HG02588 (cell line): ENCODE data around the gene GRPEL2.

ENCODE experiments used
- ATAC-seq: cut with Tn5 transposase; IDR thresholded peaks from one replicate; pipeline ENCODE4 v1.9.1; 2021; ENCODE audit warnings: mild to moderate bottlenecking, moderate library complexity; ENCODE audit not compliant: unreplicated experiment

Gene GRPEL2, protein sequence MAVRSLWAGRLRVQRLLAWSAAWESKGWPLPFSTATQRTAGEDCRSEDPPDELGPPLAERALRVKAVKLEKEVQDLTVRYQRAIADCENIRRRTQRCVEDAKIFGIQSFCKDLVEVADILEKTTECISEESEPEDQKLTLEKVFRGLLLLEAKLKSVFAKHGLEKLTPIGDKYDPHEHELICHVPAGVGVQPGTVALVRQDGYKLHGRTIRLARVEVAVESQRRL

DNA sequence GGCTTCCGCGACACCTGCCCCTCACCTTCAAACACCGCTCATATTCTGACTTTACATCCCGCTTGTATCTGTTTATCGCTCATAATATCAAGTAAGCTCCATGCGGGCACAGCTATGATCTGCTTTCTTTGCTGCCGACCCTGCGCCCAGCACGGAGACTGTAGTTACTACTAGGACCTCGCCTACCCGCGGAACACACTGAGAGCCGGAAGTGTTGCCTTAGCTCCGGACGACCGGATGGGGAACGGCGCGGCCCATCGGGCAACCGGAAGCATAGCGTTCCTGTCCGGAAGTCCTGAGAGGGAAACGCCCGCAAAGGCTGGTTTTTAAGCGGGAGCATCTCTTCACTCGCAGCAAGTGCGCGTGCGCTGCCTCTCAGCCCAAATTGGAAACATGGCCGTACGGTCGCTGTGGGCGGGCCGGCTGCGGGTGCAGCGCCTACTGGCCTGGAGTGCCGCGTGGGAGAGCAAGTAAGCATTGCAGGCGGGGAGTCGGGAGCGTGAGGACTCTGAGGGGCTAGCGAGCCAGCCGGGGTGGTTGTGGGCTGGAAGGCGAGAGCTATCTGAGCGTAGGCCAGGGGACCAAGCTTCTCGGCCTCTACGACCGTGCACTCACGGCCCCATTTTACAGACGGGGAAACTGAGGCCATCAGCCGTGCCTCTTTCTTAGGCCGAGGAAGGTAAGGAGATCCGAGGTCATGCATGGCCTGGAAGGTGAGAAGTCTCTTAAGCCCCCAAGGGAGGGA, at the start of gene GRPEL2:
GRPEL2 (plus strand) TSS at position 353 of the 745 bp plus-strand sequence; CDS start at position 394, 41 bp downstream.
- peak; percentile 97 for ATAC-seq

DNA sequence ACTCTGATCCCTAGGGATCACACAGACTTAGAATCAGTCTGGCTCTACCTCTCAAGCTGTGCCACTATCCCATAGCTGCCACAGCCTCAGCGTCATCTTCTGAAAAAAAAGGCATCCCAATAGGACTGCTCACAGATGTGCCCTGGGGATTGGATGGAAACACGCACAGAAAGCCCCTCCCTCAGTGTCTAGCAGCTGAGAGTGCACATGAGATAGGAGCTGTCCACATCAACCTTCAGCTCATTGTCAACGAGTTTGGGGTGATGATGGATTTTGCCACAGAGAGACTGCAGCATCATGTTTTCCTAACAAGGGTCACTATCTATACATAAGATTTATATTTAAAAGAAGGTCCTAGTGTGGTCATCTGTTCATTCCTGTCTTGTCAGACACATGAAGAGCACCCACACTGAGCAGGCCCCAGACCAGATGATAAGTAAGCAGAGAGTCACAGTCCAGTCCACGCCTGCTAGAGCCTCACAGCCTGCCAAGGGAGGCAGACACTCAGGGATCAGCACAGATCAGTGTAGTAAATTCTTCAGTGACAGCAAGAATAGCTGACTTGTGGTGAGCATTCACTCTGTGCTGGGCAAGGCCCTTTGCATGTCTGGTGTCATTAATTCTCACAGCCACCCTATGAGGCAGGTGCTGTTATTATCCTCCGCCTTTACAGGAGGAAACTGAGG, 47.8 kb upstream of the GRPEL2 start:
- no peak for ATAC-seq

DNA sequence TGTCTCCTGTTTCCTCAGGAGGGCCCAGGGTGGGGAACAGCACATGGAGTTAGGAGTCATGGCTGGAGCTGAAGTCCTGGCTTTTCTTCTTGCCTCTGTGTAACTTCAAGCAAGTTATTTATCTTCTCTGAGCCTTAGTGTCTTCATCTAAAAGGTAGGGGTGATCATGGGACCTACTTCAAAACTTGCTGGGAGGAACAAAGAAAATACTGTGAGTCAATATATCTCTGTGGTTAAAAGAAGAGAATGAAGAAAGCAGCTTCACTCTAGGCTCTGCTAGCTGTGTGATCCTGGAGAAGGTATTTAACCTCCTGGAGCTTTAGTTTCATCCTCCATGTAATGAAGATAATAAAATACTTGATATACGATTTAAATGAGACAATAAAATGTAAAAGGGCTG, 47.1 kb upstream of the GRPEL2 start:
- no peak for ATAC-seq

DNA sequence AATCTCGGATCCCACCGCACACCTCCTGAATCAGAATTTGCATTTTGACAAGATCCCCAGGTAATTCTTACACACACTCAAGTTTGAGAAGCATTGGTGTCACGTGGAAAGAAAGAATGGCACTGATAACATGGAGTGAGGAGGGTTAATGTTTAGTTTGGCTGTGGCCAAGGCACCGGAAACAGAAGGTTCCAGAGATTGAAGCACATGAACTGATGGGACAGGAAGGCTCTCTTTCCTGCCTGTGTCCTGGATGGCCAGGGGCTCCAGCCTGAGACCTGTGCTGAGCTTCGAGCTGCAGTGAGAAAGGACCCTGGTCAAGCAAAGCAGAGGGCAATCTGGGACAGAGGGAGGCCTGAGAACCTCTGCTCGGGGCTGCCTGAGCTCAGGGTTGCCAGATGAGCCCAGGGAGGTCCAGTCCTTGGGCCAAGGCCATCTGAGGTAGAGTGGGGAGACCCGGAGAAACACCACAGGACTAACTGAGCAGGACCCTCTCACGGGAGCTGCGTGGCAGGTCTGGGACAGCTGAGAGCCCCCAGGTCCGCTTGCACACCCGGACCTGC, 46.4 kb upstream of the GRPEL2 start:
- no peak for ATAC-seq

- ATAC-seq: no peak
Measured at GRCh38 chr5:149299451-149300054, 45.7 kb upstream of the GRPEL2 start.

GRCh38 chr5:149300441-149300840, 44.9 kb upstream of the GRPEL2 start:
- ATAC-seq: no peak

- no peak for ATAC-seq
Measured at GRCh38 chr5:149301049-149301743, 44.1 kb upstream of the GRPEL2 start.

- no peak for ATAC-seq
Measured at GRCh38 chr5:149301744-149302380, 43.4 kb upstream of the GRPEL2 start.

- ATAC-seq: no peak
Measured at GRCh38 chr5:149302641-149303040, 42.7 kb upstream of the GRPEL2 start.

GRCh38 chr5:149303210-149303609, 42.1 kb upstream of the GRPEL2 start:
- no peak for ATAC-seq

- no peak for ATAC-seq
Measured at GRCh38 chr5:149304195-149305078, 40.9 kb upstream of the GRPEL2 start.

GRCh38 chr5:149309354-149309753, 35.9 kb upstream of the GRPEL2 start:
- no peak for ATAC-seq

- no peak for ATAC-seq
Measured at GRCh38 chr5:149310488-149310887, 34.8 kb upstream of the GRPEL2 start.

- no peak for ATAC-seq
Measured at GRCh38 chr5:149310947-149311658, 34.2 kb upstream of the GRPEL2 start.

DNA sequence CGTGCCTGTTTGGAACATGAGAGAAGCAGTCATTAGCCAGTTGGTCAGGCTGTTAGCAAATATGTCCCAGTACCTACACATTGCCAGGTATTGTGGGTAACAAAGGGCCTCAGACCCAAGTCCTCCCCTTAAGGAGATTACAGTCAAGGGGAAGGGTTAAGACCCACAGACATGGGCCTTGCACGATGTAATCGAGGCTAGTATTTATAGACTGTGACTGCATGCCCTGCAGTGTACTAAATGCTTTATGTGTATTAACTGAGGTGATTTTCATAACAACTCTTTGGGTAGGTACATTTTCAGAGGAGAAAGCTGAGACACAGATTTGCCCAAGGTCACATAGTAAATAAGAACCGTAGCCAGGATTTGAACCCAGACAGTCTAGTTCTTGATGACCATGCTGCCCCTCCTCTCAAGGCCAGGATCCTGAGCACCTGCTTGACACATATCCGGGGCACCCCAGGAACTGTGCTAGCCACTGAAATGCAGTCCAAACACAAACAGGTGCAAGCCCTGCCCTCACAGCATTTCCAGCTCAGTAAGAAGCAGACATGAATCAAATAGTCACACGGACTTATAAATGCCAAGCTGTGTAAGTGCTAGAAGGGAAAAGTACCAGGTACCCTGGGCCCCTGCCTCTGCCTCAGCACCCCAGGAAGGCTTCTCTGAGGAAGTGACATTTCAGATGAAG, 32.0 kb upstream of the GRPEL2 start:
- ATAC-seq: no peak

GRCh38 chr5:149314571-149315111, 30.7 kb upstream of the GRPEL2 start:
- ATAC-seq: no peak

GRCh38 chr5:149315753-149316152, 29.5 kb upstream of the GRPEL2 start:
- ATAC-seq: no peak
